ENCODE data around the gene IFITM2.
"Not testable (repeated sequence)": the region's sequence is repeated elsewhere in the genome, so short reads cannot be mapped to it uniquely, and the experiment has no call there.

Gene IFITM2

GRCh38 chr11:293852-294661, 13.6 kb upstream of the IFITM2 start:
- no peak for DNase-seq

DNA sequence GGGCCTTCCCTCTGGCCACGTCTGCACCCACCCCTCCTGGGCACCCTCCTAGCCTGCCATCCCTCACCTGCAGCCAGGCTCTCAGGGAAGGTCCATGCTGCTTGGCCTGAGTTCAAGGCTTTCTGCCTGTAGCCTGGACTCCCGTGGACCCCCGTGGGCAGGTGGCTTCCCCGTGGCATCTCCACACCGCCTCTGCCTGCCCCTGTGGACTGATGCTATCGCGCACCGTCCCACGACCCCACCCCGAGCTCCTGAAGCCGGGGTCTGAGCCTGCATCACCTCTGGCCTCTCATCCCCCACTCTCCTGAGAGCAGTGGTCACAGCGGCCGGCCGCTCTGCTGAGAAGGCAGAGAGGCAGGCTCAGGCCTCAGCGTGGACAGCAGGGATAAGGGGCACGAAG, 12.8 kb upstream of the IFITM2 start:
- DNase-seq = no peak

- no peak for DNase-seq
These were observed 12.1 kb upstream of the IFITM2 start for GRCh38 chr11:295351-296170.

GRCh38 chr11:296171-297050, 11.2 kb upstream of the IFITM2 start:
- DNase-seq = no peak

GRCh38 chr11:297051-297585, 10.5 kb upstream of the IFITM2 start:
- DNase-seq = no peak

GRCh38 chr11:297586-298405, 9.8 kb upstream of the IFITM2 start:
- DNase-seq = no peak

- DNase-seq = no peak
These were observed 9.1 kb upstream of the IFITM2 start for GRCh38 chr11:298406-299065.

GRCh38 chr11:299081-299891, 8.3 kb upstream of the IFITM2 start, which contains the start of gene IFITM5:
IFITM5 (minus strand) TSS chr11:299526; CDS start chr11:299490, 36 bp downstream.
- no peak for DNase-seq

- no peak for DNase-seq
These were observed 7.5 kb upstream of the IFITM2 start for GRCh38 chr11:299951-300735.

DNA sequence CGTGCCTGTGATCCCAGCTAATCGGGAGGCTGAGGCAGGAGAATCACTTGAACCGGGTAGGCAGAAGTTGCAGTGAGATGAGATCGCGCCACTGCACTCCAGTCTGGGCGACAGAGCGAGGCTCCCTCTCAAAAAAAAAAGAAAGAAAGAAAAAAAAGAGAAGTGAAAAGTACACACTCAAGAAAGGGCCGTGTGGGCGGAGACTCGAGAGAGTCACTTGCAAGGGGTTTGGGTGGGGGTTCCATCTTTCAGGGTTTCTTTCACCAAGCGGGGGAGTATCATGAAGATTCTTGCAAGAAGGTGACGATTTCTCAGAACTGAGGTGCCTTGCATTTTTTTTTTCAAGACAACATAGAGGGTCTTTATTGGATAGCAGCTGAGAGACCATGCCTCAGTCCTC, 4.3 kb upstream of the IFITM2 start:
- DNase-seq = no peak

GRCh38 chr11:304061-304506, 3.5 kb upstream of the IFITM2 start:
- DNase-seq = no peak

DNA sequence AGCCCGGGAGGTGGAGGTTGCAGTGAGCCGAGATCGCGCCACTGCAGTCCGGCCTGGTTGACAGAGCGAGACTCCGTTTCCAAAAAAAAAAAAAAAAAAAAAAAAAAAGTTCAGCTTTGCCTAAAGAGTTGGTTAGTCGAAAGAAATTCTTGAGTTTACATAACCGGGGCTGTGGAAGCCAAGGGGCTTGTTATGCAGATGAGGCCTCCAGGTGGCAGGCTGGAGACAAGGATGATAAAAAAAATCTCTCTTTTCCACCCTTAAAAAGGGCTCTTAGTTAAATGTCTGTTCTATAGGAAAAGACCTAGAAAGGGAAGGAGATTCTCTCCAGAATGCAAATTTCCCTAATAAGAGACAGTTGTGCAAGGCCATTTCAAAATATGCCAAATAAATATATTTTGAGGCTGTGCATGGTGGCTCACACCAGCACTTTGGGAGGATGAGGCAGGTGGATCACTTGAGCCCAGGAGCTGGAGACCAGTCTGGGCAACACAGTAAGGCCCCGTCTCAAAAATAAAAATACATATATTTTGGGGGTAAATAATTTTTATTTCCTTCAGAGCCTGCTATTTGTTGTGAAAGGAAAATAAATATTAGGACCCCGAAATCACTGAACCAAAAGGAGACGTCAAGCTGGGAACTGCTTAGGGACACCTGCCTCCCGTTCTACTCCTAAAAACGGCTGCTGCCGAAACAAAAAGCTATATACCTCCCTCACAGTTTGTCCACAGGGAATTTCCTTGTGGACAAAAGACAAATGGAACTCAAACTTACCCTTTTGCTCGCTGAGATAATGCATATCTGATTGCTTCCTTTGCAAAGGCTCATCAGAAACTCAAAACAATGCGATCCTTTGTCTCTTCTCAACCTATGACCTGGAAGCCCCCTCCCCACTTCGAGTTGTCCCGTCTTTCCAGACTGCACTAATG, 2.4 kb upstream of the IFITM2 start:
- peak; percentile 65 for DNase-seq

GRCh38 chr11:305844-306211, 1.8 kb upstream of the IFITM2 start:
- DNase-seq = no peak

DNA sequence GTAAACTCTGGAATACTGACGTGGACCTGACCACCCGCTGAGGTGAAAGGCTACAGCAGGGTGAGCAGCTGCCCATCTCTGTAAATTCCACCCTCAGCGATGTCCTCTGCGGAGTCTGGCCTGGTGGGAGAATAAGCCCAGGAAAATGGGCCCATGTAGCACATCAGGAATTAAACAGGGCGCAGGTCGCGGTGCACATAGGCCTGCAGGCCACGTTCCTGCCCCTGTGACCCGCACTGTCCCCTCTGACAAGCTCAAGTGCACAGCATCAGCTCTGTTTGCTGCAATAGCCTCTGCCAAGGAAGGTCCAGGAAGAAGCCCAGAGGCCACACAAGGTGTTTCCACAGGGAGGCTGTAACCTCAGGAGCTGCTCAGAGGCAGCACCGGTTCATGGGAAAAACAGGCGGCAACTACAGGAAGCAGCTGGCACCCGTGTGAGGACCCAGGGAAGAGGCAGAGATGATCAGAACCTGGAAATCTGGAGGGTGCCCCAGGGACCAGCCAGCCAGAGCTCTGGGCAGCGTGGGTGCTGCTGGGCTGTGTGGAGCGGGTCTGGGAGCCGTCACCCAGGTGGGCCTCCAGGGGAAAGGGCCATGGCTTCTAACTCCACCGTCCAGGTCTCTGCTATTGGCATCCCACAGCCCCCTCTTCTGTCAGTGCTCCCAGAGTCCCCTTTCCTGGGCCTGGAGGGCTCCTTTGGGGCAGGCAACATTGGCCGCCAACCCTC, 808 bp upstream of the IFITM2 start:
- DNase-seq = no peak

DNA sequence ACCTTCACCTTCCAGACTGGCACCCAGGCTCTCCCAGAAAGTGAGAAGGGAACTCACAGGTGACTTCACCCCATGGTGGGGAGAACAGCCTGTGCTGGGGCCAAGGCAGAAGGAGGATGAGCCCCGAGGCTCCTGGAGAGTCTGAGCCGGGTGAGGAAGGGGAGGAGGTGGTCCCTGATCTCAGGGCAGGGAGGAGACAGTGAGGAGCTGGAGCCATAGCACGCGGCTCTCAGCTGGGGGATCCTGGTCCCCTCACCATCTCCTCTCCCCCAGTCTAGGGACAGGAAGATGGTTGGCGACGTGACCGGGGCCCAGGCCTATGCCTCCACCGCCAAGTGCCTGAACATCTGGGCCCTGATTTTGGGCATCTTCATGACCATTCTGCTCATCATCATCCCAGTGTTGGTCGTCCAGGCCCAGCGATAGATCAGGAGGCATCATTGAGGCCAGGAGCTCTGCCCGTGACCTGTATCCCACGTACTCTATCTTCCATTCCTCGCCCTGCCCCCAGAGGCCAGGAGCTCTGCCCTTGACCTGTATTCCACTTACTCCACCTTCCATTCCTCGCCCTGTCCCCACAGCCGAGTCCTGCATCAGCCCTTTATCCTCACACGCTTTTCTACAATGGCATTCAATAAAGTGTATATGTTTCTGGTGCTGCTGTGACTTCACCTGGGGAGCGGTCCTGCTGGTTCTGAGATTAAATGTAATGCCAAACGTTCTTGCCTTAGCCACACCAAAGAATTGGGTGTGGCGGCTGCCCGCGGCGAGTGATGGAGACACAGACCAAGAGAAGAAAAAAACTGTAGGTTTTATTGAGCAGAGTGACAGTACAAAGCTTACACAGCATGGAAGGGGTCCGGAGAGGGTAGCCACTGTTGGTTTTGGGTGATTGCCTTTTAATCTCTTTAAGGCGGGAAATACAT, 1.4 kb downstream of the IFITM2 start:
- not testable (repeated sequence) for DNase-seq

- DNase-seq = not testable (repeated sequence)
These were observed 2.5 kb downstream of the IFITM2 start for GRCh38 chr11:309979-310572.
